HepG2 (cell line): Measurements from ENCODE around the gene THRB. TPM values are rescaled to one million over a fixed set of nuclear protein-coding genes. Genes with fewer than 3 reads are reported as not detected.

ENCODE experiments used
- ATF3 ChIP-seq: sonication (generic); formaldehyde crosslinking; IDR thresholded peaks from 2 replicates; pipeline ENCODE4 v1.4.0; 2020; ENCODE audit warnings: missing genetic modification reagents
- ELF4 ChIP-seq: sonication (generic); formaldehyde crosslinking; IDR thresholded peaks from 2 replicates; pipeline ENCODE4 v1.5.0; 2020; ENCODE audit warnings: missing genetic modification reagents, mild to moderate bottlenecking, moderate library complexity, borderline replicate concordance
- FOXP1 ChIP-seq, 2 experiments: fragments of 450-650 bp in 1 of 2; IDR thresholded peaks; 2 replicates each; pipeline ENCODE4 v1.6.1; 2017 to 2018; ENCODE audit warnings: antibody characterized with exemption in 1 of 2
- FUBP1 ChIP-seq: sonication (generic); formaldehyde crosslinking; IDR thresholded peaks from 2 replicates; pipeline ENCODE4 v1.5.1; 2020; ENCODE audit warnings: missing genetic modification reagents, mild to moderate bottlenecking, borderline replicate concordance
- HMG20A ChIP-seq: IDR thresholded peaks from 2 replicates; pipeline ENCODE4 v1.6.1; 2016; ENCODE audit warnings: borderline replicate concordance
- HNRNPUL1 ChIP-seq: fragments of 200-400 bp; formaldehyde crosslinking; IDR thresholded peaks from 2 replicates; pipeline ENCODE4 v1.6.1; 2017; ENCODE audit warnings: low read depth, mild to moderate bottlenecking, low read length, moderate library complexity
- HOXA3 ChIP-seq: sonication (generic); formaldehyde crosslinking; IDR thresholded peaks from 2 replicates; pipeline ENCODE4 v1.5.0; 2020; ENCODE audit warnings: missing genetic modification reagents
- KDM6A ChIP-seq: IDR thresholded peaks from 2 replicates; pipeline ENCODE4 v1.6.1; 2016; ENCODE audit warnings: low read depth
- KMT2A ChIP-seq: sonication (generic); formaldehyde crosslinking; IDR thresholded peaks from 2 replicates; pipeline ENCODE4 v1.4.0; 2020; ENCODE audit warnings: missing genetic modification reagents
- NR2C2 ChIP-seq: sonication (generic); formaldehyde crosslinking; IDR thresholded peaks from 2 replicates; pipeline ENCODE4 v1.4.0; 2020; ENCODE audit warnings: missing genetic modification reagents, mild to moderate bottlenecking, moderate library complexity, borderline replicate concordance
- PTBP1 ChIP-seq: fragments of 200-400 bp; formaldehyde crosslinking; IDR thresholded peaks from 2 replicates; pipeline ENCODE4 v1.6.1; 2018; ENCODE audit warnings: low read length, low read depth; ENCODE audit not compliant: poor library complexity, severe bottlenecking
- RBFOX2 ChIP-seq: fragments of 200-400 bp; formaldehyde crosslinking; IDR thresholded peaks from 2 replicates; pipeline ENCODE4 v1.6.1; 2017; ENCODE audit warnings: low read depth, mild to moderate bottlenecking, low read length
- U2AF2 ChIP-seq: fragments of 200-400 bp; formaldehyde crosslinking; IDR thresholded peaks from 2 replicates; pipeline ENCODE4 v1.6.1; 2017; ENCODE audit warnings: low read depth, mild to moderate bottlenecking, low read length
- YY1 ChIP-seq: IDR thresholded peaks from 2 replicates; pipeline ENCODE4 v1.6.1; 2011; ENCODE audit warnings: low read length, low read depth, moderate library complexity, mild to moderate bottlenecking; ENCODE audit not compliant: insufficient read depth, insufficient replicate concordance
- ZBTB43 ChIP-seq: sonication (generic); formaldehyde crosslinking; conservative IDR thresholded peaks from 2 replicates; pipeline ENCODE4 v1.4.0; 2020; ENCODE audit warnings: missing genetic modification reagents
- ZKSCAN8 ChIP-seq: IDR thresholded peaks from 2 replicates; pipeline ENCODE4 v1.6.1; 2016; ENCODE audit warnings: borderline replicate concordance, missing genetic modification reagents, missing compliant biosample characterization
- ZMAT5 ChIP-seq: sonication (generic); formaldehyde crosslinking; IDR thresholded peaks from 2 replicates; pipeline ENCODE4 v1.5.0; 2020; ENCODE audit warnings: mild to moderate bottlenecking, low read depth, missing genetic modification reagents, borderline replicate concordance
- ZNF121 ChIP-seq: sonication (generic); formaldehyde crosslinking; IDR thresholded peaks from 2 replicates; pipeline ENCODE4 v1.5.0; 2020; ENCODE audit warnings: mild to moderate bottlenecking, missing genetic modification reagents
- ZNF547 ChIP-seq: sonication (generic); formaldehyde crosslinking; IDR thresholded peaks from 2 replicates; pipeline ENCODE4 v1.5.1; 2020; ENCODE audit warnings: mild to moderate bottlenecking, missing genetic modification reagents
- ZNF746 ChIP-seq: sonication (generic); formaldehyde crosslinking; IDR thresholded peaks from 2 replicates; pipeline ENCODE4 v1.8.0; 2022; ENCODE audit warnings: mild to moderate bottlenecking, missing genetic modification reagents
- polyA plus RNA-seq, 8 experiments: library from polyadenylated mRNA; depleted of rRNA in 3 of 8; stranded (reverse) in 7 of 8; unstranded in 1 of 8; fragments of >200 nt; fragmentation: Illumina TruSeq in 4 of 8; extraction: Trizol in 4 of 8; gene quantifications; 2 replicates each; pipeline versions ENCODE4 v1.2.1 to v1.2.3, GENCODE V29; 2011 to 2016; ENCODE audit warnings: low read depth in 4 of 8, missing spikeins in 1 of 8, mixed read lengths in 1 of 8; ENCODE audit not compliant: insufficient read depth in 1 of 8
- total RNA-seq, 5 experiments: library from RNA; depleted of rRNA; stranded (reverse); fragments of >200 nt; fragmentation: Illumina TruSeq; extraction: Trizol; gene quantifications; 2 replicates each; pipeline ENCODE4 v1.2.3, GENCODE V29; 2016; ENCODE audit warnings: low read depth in 1 of 5
- TF ChIP-seq, protein P1 (sequence below): sonication (generic); formaldehyde crosslinking; IDR thresholded peaks from 2 replicates; pipeline ENCODE4 v1.4.0; 2020; ENCODE audit warnings: low read depth, mild to moderate bottlenecking, missing genetic modification reagents
- TF ChIP-seq, protein P2 (sequence below): sonication (generic); formaldehyde crosslinking; IDR thresholded peaks from 2 replicates; pipeline ENCODE4 v1.5.0; 2020; ENCODE audit warnings: missing genetic modification reagents
- TF ChIP-seq, protein P3 (sequence below): sonication (generic); formaldehyde crosslinking; IDR thresholded peaks from 2 replicates; pipeline ENCODE4 v1.5.0; 2020; ENCODE audit warnings: missing genetic modification reagents

Gene THRB
- total and polyA plus RNA-seq, 2 of the 13 experiments (the other 11 are each of a cell fraction or from before 2014, with no cell fraction given): 4.7 to 22.7 TPM

GRCh38 chr3:24365168-24365567 lies 129.5 kb downstream of the THRB start (continued):
- TF ChIP-seq RBFOX2 (no peak), FUBP1 (CRISPR knock-in tag) (no peak), ZKSCAN8 (CRISPR knock-in tag) (peak; percentile 49; the same call in 1 of the 2 replicates), ZMAT5 (no peak), FOXP1 (IDR thresholded peaks at IDR 0.05) (no peak), FOXP1 (CRISPR knock-in tag; IDR thresholded peaks at IDR 0.05) (peak; percentile 70; the same call in 1 of the 2 replicates), PTBP1 (no peak), ZNF547 (CRISPR knock-in tag) (no peak), ELF4 (CRISPR knock-in tag) (no peak), ZNF121 (no peak), ZNF746 (CRISPR knock-in tag) (no peak), ATF3 (CRISPR knock-in tag) (peak; percentile 54; the same call in 1 of the 2 replicates), NR2C2 (CRISPR knock-in tag) (no peak), HOXA3 (CRISPR knock-in tag) (peak; percentile 57; the same call in 1 of the 2 replicates), KMT2A (CRISPR knock-in tag) (peak; percentile 58; the same call in 1 of the 2 replicates), HNRNPUL1 (no peak), ZBTB43 (CRISPR knock-in tag) (no peak), HMG20A (CRISPR knock-in tag) (peak; percentile 80; the same call in 1 of the 2 replicates), KDM6A (CRISPR knock-in tag) (no peak), U2AF2 (no peak), YY1 (peak; percentile 32)
- TF ChIP-seq, protein P1, sequence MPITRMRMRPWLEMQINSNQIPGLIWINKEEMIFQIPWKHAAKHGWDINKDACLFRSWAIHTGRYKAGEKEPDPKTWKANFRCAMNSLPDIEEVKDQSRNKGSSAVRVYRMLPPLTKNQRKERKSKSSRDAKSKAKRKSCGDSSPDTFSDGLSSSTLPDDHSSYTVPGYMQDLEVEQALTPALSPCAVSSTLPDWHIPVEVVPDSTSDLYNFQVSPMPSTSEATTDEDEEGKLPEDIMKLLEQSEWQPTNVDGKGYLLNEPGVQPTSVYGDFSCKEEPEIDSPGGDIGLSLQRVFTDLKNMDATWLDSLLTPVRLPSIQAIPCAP (CRISPR knock-in tag): no peak
- TF ChIP-seq, protein P2, sequence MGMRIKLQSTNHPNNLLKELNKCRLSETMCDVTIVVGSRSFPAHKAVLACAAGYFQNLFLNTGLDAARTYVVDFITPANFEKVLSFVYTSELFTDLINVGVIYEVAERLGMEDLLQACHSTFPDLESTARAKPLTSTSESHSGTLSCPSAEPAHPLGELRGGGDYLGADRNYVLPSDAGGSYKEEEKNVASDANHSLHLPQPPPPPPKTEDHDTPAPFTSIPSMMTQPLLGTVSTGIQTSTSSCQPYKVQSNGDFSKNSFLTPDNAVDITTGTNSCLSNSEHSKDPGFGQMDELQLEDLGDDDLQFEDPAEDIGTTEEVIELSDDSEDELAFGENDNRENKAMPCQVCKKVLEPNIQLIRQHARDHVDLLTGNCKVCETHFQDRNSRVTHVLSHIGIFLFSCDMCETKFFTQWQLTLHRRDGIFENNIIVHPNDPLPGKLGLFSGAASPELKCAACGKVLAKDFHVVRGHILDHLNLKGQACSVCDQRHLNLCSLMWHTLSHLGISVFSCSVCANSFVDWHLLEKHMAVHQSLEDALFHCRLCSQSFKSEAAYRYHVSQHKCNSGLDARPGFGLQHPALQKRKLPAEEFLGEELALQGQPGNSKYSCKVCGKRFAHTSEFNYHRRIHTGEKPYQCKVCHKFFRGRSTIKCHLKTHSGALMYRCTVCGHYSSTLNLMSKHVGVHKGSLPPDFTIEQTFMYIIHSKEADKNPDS (CRISPR knock-in tag): no peak
- TF ChIP-seq, protein P3, sequence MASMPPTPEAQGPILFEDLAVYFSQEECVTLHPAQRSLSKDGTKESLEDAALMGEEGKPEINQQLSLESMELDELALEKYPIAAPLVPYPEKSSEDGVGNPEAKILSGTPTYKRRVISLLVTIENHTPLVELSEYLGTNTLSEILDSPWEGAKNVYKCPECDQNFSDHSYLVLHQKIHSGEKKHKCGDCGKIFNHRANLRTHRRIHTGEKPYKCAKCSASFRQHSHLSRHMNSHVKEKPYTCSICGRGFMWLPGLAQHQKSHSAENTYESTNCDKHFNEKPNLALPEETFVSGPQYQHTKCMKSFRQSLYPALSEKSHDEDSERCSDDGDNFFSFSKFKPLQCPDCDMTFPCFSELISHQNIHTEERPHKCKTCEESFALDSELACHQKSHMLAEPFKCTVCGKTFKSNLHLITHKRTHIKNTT (CRISPR knock-in tag): no peak
